ENCODE data around the gene RPGR. TPM values are rescaled to one million over a fixed set of nuclear protein-coding genes. Genes with fewer than 3 reads are reported as not detected.
A peak's percentile ranks its signal among the peaks of the same experiment; 100 is the strongest.

Gene RPGR
- total RNA-seq, 1 donor = 4.3 TPM

- H3K4me3 ChIP-seq (ENCODE audit: low read depth, low read length) = no peak overlapping the region
- TF ChIP-seq CTCF (IDR thresholded peaks at IDR 0.05; ENCODE audit: insufficient read depth, low read depth, low read length) = no peak
- peak; percentile 36 for DNase-seq (ENCODE audit: low read depth)
Observed at GRCh38 chrX:38312436-38312835, 14.9 kb downstream of the RPGR start.

- no peak for TF ChIP-seq CTCF (IDR thresholded peaks at IDR 0.05; ENCODE audit: insufficient read depth, low read depth, low read length)
- no peak for DNase-seq (ENCODE audit: low read depth)
Observed at GRCh38 chrX:38311743-38312142, 15.6 kb downstream of the RPGR start.

GRCh38 chrX:38305971-38306370 lies 21.3 kb downstream of the RPGR start:
- no peak for TF ChIP-seq CTCF (IDR thresholded peaks at IDR 0.05; ENCODE audit: insufficient read depth, low read depth, low read length)

More at GRCh38 chrX:38311743-38312142, 15.6 kb downstream of the RPGR start:
- H3K4me3 ChIP-seq (ENCODE audit: low read depth, low read length) = no peak overlapping the region

GRCh38 chrX:38304010-38304409 lies 23.3 kb downstream of the RPGR start:
- no peak for DNase-seq (ENCODE audit: low read depth)
- TF ChIP-seq CTCF (IDR thresholded peaks at IDR 0.05; ENCODE audit: insufficient read depth, low read depth, low read length) = peak; percentile 45

More at GRCh38 chrX:38305971-38306370, 21.3 kb downstream of the RPGR start:
- no peak overlapping the region for H3K4me3 ChIP-seq (ENCODE audit: low read depth, low read length)
- no peak for DNase-seq (ENCODE audit: low read depth)

GRCh38 chrX:38293741-38294140 lies 33.6 kb downstream of the RPGR start:
- no peak overlapping the region for H3K4me3 ChIP-seq (ENCODE audit: low read depth, low read length)
- no peak for TF ChIP-seq CTCF (IDR thresholded peaks at IDR 0.05; ENCODE audit: insufficient read depth, low read depth, low read length)
- DNase-seq (ENCODE audit: low read depth) = no peak

More at GRCh38 chrX:38304010-38304409, 23.3 kb downstream of the RPGR start:
- no peak overlapping the region for H3K4me3 ChIP-seq (ENCODE audit: low read depth, low read length)

- DNase-seq (ENCODE audit: low read depth) = no peak
- TF ChIP-seq CTCF (IDR thresholded peaks at IDR 0.05; ENCODE audit: insufficient read depth, low read depth, low read length) = no peak
- no peak overlapping the region for H3K4me3 ChIP-seq (ENCODE audit: low read depth, low read length)
Observed at GRCh38 chrX:38287674-38288073, 39.6 kb downstream of the RPGR start.

- no peak for DNase-seq (ENCODE audit: low read depth)
- no peak for TF ChIP-seq CTCF (IDR thresholded peaks at IDR 0.05; ENCODE audit: insufficient read depth, low read depth, low read length)
- no peak overlapping the region for H3K4me3 ChIP-seq (ENCODE audit: low read depth, low read length)
Observed at GRCh38 chrX:38285649-38286048, 41.7 kb downstream of the RPGR start.
